ENCODE results near the gene CCNQ.

CCNQ gene

DNA sequence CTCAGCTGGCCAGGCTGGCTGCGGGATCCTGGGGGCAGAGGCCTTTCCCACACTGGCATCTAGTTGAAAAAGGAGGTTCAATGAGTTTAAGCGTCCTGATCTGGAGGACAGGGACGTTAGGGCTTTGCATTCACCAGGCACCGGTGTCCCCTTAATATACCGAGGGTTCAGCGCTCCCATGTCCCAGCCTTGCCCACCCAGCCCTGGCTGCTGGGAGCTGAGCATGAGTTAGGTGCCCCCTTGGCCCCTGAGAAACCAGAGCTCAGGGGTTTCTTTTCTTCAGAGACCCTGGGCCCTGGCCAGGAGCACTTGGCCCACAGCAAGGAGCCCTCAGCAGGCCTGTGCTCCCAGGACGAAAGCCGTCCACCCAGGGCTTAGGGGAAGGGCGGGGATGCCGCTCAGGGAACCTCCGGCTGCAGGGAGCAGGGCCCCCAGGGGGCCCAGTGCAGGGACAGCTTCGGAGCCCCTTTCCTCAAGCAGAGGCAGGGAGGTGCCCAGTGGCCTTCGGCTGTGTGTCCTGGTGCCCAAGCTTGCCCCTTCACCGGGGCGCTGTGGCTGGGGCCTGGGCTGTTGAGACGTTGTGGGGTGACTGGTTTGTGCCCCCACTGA lies 27.2 kb upstream of the CCNQ start:
- no peaks in the 10 kb centered on the region for H3K36me3 ChIP-seq (ENCODE audit: insufficient read depth, low read length)
- H3K4me2 ChIP-seq (ENCODE audit: low read length), result no peak overlapping the region
- H3K4me1 ChIP-seq (ENCODE audit: control insufficient read depth, insufficient read depth, low read length), result no peaks in the 10 kb centered on the region
- no peak overlapping the region for H3K9ac ChIP-seq (ENCODE audit: low read depth, low read length)
- no peak overlapping the region for H3K4me3 ChIP-seq (ENCODE audit: low read length)
- no peaks in the 10 kb centered on the region for H3K9me3 ChIP-seq (replicated peaks; ENCODE audit: low read length)
- H3K27me3 ChIP-seq (ENCODE audit: control insufficient read depth, insufficient read depth, low read length), result peaks cover 20% of the 10 kb centered on the region

DNA sequence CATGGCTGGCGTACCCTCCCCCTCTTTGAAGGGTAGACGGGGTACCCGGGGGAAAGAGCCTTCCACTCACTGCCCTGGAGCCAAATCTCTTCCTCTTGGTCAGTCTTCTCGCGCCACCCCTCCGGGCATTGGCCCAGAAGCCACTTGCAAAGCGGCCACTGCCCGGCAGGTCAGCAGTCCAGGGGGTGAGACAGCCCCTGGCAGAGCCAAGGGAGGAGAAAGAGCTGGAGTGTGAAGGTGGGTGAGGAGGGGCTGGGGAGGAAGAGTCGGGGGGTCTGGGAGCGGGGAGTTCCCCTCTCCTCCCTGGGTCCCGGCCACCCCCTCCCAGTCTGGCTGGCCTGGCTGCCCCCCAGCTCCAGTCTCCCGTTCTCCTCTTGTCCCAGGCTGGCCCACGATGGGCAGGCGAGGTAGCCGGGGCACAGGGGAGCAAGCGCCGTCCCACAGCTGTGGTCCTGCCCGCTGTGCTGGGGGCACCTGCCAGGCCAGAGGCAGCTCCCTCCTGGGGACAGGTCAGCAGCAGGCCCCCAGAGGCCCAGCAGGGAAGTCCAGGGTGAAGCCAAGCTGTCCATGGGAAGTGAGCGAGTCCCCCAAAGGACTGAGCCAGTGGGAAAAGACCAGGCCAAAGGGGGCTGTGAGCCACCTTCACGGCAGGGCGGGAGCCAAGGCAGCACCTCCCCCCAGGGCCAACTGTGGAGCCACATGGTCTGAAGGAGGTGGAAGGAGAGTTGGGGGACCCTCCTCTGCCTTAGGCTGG lies 26.5 kb upstream of the CCNQ start:
- Histone ChIP-seq H3K4me2 (ENCODE audit: low read length) (no peak overlapping the region), H3K9me3 (replicated peaks; ENCODE audit: low read length) (no peaks in the 10 kb centered on the region), H3K27me3 (ENCODE audit: control insufficient read depth, insufficient read depth, low read length) (peaks cover 19% of the 10 kb centered on the region), H3K9ac (ENCODE audit: low read depth, low read length) (no peak overlapping the region), H3K4me3 (ENCODE audit: low read length) (no peak overlapping the region), H3K4me1 (ENCODE audit: control insufficient read depth, insufficient read depth, low read length) (no peaks in the 10 kb centered on the region), H3K36me3 (ENCODE audit: insufficient read depth, low read length) (no peaks in the 10 kb centered on the region)

DNA sequence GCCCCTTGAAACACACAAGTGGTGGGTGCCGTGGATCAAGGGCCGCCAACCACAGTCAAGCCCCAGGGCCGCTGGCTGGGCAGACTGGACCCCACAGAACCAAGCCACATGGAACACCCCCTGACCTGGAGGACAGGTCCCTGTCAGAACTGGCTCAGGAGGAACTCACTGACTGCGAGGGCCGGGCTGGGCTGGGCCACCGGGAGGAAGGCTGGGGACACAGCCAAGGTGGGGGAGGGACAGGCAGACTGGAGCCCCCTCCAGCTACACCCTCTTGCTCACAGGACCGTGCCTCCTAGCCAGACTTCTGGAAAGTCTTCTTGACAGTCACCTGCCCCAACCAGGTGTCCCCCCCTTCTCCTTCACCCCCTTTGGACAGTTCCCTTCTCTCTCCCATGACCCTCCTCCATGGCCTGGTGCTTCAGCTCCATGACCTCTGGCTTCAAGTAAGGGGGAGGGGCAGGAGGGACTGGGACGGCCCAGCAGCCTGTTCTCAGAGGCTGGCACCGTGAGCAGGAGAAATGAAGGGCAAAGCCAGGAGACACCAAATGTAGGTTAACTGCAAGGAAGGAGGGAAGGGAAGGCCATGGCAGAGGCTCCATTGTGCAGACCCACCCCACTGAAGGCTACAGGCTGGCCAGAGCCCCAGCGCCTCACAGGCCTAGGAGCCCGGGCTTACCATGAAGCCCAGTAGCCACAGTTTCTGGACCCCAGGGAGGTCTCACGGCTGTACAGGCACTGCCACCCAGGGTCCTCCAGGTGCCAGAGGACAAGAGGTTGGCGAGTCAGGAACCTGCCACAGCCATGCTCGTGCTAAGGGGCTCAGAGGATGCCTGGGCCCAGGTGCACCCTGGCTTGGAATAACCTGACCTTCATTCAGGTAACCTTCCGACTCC lies 25.5 kb upstream of the CCNQ start:
- Histone ChIP-seq H3K4me2 (ENCODE audit: low read length) (no peak overlapping the region), H3K4me1 (ENCODE audit: control insufficient read depth, insufficient read depth, low read length) (no peaks in the 10 kb centered on the region), H3K9me3 (replicated peaks; ENCODE audit: low read length) (no peaks in the 10 kb centered on the region), H3K9ac (ENCODE audit: low read depth, low read length) (no peak overlapping the region), H3K27me3 (ENCODE audit: control insufficient read depth, insufficient read depth, low read length) (peaks cover 12% of the 10 kb centered on the region), H3K4me3 (ENCODE audit: low read length) (no peak overlapping the region), H3K36me3 (ENCODE audit: insufficient read depth, low read length) (no peaks in the 10 kb centered on the region)

- H3K4me3 ChIP-seq (ENCODE audit: low read length), result no peak overlapping the region
- H3K9me3 ChIP-seq (replicated peaks; ENCODE audit: low read length), result no peaks in the 10 kb centered on the region
- H3K4me2 ChIP-seq (ENCODE audit: low read length), result no peak overlapping the region
- H3K27me3 ChIP-seq (ENCODE audit: control insufficient read depth, insufficient read depth, low read length), result peaks cover 15% of the 10 kb centered on the region
- no peaks in the 10 kb centered on the region for H3K36me3 ChIP-seq (ENCODE audit: insufficient read depth, low read length)
- no peaks in the 10 kb centered on the region for H3K4me1 ChIP-seq (ENCODE audit: control insufficient read depth, insufficient read depth, low read length)
- no peak overlapping the region for H3K9ac ChIP-seq (ENCODE audit: low read depth, low read length)
Observed at GRCh38 chrX:153623310-153624029, 24.5 kb upstream of the CCNQ start.

GRCh38 chrX:153622661-153623309 lies 23.8 kb upstream of the CCNQ start:
- H3K4me3 ChIP-seq (ENCODE audit: low read length), result no peak overlapping the region
- H3K4me1 ChIP-seq (ENCODE audit: control insufficient read depth, insufficient read depth, low read length), result no peaks in the 10 kb centered on the region
- no peaks in the 10 kb centered on the region for H3K36me3 ChIP-seq (ENCODE audit: insufficient read depth, low read length)
- no peak overlapping the region for H3K9ac ChIP-seq (ENCODE audit: low read depth, low read length)
- H3K4me2 ChIP-seq (ENCODE audit: low read length), result no peak overlapping the region
- peaks cover 21% of the 10 kb centered on the region for H3K27me3 ChIP-seq (ENCODE audit: control insufficient read depth, insufficient read depth, low read length)
- H3K9me3 ChIP-seq (replicated peaks; ENCODE audit: low read length), result no peaks in the 10 kb centered on the region

DNA sequence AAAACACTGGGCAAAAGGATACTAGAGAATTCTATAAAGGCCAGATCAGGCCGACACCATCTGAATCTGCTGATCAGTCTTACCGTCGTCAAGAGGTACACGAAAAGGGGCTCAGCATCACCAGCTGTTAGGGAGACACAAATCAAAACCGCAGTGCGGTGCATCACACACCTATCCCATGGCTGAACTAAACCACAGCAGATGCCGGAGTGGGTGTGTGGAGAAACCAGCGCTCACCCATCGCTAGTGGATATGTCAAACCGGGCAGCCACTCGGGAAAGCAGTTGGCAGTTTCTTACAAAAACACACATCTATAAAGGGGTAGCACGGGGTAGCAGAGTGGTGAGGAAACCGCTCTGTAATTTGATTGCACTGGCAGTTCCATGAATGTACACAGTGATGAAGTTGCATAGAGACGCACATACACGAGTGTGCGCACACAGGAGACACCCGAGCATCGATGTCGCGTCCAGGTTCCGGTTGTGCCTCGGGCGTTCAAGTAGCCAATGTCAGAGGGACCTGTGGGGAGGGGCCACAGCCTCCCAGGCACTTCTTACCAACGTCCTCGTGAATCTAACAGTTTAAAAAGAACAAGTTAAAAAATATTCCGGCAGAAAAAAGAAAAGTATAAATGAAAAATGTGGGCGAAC lies 23.1 kb upstream of the CCNQ start:
- H3K4me3 ChIP-seq (ENCODE audit: low read length), result no peak overlapping the region
- H3K27me3 ChIP-seq (ENCODE audit: control insufficient read depth, insufficient read depth, low read length), result peaks cover 26% of the 10 kb centered on the region
- H3K9me3 ChIP-seq (replicated peaks; ENCODE audit: low read length), result no peaks in the 10 kb centered on the region
- H3K9ac ChIP-seq (ENCODE audit: low read depth, low read length), result no peak overlapping the region
- no peaks in the 10 kb centered on the region for H3K4me1 ChIP-seq (ENCODE audit: control insufficient read depth, insufficient read depth, low read length)
- no peak overlapping the region for H3K4me2 ChIP-seq (ENCODE audit: low read length)
- no peaks in the 10 kb centered on the region for H3K36me3 ChIP-seq (ENCODE audit: insufficient read depth, low read length)

DNA sequence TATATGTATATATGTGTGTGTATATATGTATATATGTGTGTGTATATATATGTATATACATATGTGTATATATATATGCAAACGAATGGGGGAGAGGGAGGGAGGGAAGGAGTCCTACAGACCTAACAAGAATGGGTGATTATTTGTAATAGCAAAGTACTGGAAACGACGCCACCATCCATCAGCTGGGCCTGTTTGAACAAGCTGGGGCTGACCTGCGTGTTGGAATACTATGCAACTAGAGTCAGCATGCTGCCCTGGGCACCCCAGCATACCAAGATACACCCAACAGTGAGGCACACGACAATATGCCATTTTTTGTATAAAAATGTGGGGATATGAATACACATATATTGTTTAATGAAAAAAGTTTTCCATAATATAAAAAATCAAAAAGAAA lies 21.6 kb upstream of the CCNQ start:
- Histone ChIP-seq H3K9ac (ENCODE audit: low read depth, low read length) (no peak overlapping the region), H3K4me2 (ENCODE audit: low read length) (no peak overlapping the region), H3K27me3 (ENCODE audit: control insufficient read depth, insufficient read depth, low read length) (peaks cover 34% of the 10 kb centered on the region), H3K9me3 (replicated peaks; ENCODE audit: low read length) (no peaks in the 10 kb centered on the region), H3K4me1 (ENCODE audit: control insufficient read depth, insufficient read depth, low read length) (no peaks in the 10 kb centered on the region), H3K36me3 (ENCODE audit: insufficient read depth, low read length) (no peaks in the 10 kb centered on the region), H3K4me3 (ENCODE audit: low read length) (no peak overlapping the region)

- H3K9ac ChIP-seq (ENCODE audit: low read depth, low read length), result no peak overlapping the region
- H3K27me3 ChIP-seq (ENCODE audit: control insufficient read depth, insufficient read depth, low read length), result peaks cover 53% of the 10 kb centered on the region
Observed at GRCh38 chrX:153614818-153615217, 15.9 kb upstream of the CCNQ start.

GRCh38 chrX:153612413-153612812 lies 13.5 kb upstream of the CCNQ start:
- Histone ChIP-seq H3K27me3 (ENCODE audit: control insufficient read depth, insufficient read depth, low read length) (peaks cover 39% of the 10 kb centered on the region), H3K9ac (ENCODE audit: low read depth, low read length) (no peak overlapping the region), H3K4me3 (ENCODE audit: low read length) (no peak overlapping the region), H3K4me1 (ENCODE audit: control insufficient read depth, insufficient read depth, low read length) (no peaks in the 10 kb centered on the region), H3K4me2 (ENCODE audit: low read length) (no peak overlapping the region), H3K36me3 (ENCODE audit: insufficient read depth, low read length) (no peaks in the 10 kb centered on the region), H3K9me3 (replicated peaks; ENCODE audit: low read length) (no peaks in the 10 kb centered on the region)

More at GRCh38 chrX:153614818-153615217, 15.9 kb upstream of the CCNQ start:
- H3K4me1 ChIP-seq (ENCODE audit: control insufficient read depth, insufficient read depth, low read length), result no peaks in the 10 kb centered on the region
- no peak overlapping the region for H3K4me2 ChIP-seq (ENCODE audit: low read length)
- H3K36me3 ChIP-seq (ENCODE audit: insufficient read depth, low read length), result no peaks in the 10 kb centered on the region
- H3K4me3 ChIP-seq (ENCODE audit: low read length), result no peak overlapping the region
- H3K9me3 ChIP-seq (replicated peaks; ENCODE audit: low read length), result no peaks in the 10 kb centered on the region

- Histone ChIP-seq H3K4me3 (ENCODE audit: low read length) (no peak overlapping the region), H3K9me3 (replicated peaks; ENCODE audit: low read length) (no peaks in the 10 kb centered on the region), H3K4me1 (ENCODE audit: control insufficient read depth, insufficient read depth, low read length) (no peaks in the 10 kb centered on the region), H3K9ac (ENCODE audit: low read depth, low read length) (no peak overlapping the region), H3K36me3 (ENCODE audit: insufficient read depth, low read length) (no peaks in the 10 kb centered on the region), H3K4me2 (ENCODE audit: low read length) (no peak overlapping the region), H3K27me3 (ENCODE audit: control insufficient read depth, insufficient read depth, low read length) (peaks cover 35% of the 10 kb centered on the region)
Observed at GRCh38 chrX:153611298-153612095, 12.6 kb upstream of the CCNQ start.

Measured in skeletal muscle satellite cell (primary cell).